Measurements from ENCODE around the gene ZNF827. TPM values are rescaled to one million over a fixed set of nuclear protein-coding genes. Genes with fewer than 3 reads are reported as not detected.

The ZNF827 gene
- total RNA-seq, 4 donors from 2014 or later = 9.3 to 39.4 (median 20.3) TPM

DNA sequence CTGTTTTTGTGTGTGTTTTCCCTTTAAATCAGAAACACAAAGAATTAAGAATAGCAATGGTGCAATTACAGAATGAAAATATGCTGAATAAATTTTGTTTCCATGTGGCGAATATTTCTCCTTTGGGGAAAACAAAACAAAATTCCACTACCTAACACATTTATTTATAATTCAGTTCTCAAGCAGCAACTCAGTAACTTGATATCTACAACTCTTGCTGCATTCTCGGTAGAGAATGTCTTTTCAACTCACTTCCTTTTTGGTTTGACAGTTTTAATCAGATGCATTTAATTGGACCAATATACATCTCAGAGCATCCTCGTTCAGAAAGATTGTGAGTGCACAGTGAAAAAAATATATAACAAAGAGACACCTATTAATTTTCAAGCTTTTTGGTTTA is 30.8 kb downstream of the ZNF827 start:
- Histone ChIP-seq H3K9me3 (no peaks in the 10 kb centered on the region), H3K27ac (no peak overlapping the region), H3K4me1 (peaks cover 0 to 33% (median 0%) of the 10 kb centered on the region in 3 donors), H3K27me3 (no peaks in the 10 kb centered on the region), H3K4me3 (no peak overlapping the region), H3K36me3 (peaks cover 0 to 1% of the 10 kb centered on the region in 2 donors)
- no peak for ATAC-seq
- no peak for TF ChIP-seq POLR2AphosphoS5 (IDR thresholded peaks at IDR 0.05)
- no peak for TF ChIP-seq EP300 (IDR thresholded peaks at IDR 0.05)
- TF ChIP-seq, protein P1, sequence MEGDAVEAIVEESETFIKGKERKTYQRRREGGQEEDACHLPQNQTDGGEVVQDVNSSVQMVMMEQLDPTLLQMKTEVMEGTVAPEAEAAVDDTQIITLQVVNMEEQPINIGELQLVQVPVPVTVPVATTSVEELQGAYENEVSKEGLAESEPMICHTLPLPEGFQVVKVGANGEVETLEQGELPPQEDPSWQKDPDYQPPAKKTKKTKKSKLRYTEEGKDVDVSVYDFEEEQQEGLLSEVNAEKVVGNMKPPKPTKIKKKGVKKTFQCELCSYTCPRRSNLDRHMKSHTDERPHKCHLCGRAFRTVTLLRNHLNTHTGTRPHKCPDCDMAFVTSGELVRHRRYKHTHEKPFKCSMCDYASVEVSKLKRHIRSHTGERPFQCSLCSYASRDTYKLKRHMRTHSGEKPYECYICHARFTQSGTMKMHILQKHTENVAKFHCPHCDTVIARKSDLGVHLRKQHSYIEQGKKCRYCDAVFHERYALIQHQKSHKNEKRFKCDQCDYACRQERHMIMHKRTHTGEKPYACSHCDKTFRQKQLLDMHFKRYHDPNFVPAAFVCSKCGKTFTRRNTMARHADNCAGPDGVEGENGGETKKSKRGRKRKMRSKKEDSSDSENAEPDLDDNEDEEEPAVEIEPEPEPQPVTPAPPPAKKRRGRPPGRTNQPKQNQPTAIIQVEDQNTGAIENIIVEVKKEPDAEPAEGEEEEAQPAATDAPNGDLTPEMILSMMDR (IDR thresholded peaks at IDR 0.05) = no peak
- TF ChIP-seq POLR2A (IDR thresholded peaks at IDR 0.05) = no peak
- WGBS, 2 donors (ENCODE audit: low coverage in 1 of 2) = 28 to 42% methylated on average over 3 of the region's 3 CpGs

DNA sequence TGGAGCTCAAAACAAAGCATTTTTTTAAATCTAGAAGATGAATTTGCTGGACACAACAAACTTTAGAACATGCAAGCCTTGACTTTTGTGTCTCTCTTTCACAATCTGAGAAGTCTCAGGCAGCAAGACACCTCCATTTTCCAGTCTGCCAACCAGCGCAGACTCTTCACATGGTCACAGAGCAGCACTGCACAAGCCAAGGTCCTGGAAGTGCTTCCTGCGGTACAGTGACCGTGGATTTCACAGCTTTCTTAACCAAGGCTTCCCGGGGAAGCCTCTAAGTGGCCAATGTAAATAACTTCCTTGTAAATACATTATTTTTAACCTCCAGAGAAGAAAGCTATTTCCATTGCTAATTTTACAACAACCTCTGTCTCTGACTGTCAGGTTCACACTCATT is 31.2 kb downstream of the ZNF827 start:
- no peak for ATAC-seq
- no peak for TF ChIP-seq POLR2A (IDR thresholded peaks at IDR 0.05)
- TF ChIP-seq, protein P1 (IDR thresholded peaks at IDR 0.05) = no peak
- no peak for TF ChIP-seq POLR2AphosphoS5 (IDR thresholded peaks at IDR 0.05)
- TF ChIP-seq EP300 (IDR thresholded peaks at IDR 0.05) = no peak
- no peak overlapping the region for H3K27ac ChIP-seq
- peaks cover 0 to 6% of the 10 kb centered on the region in 2 donors for H3K36me3 ChIP-seq
- no peak overlapping the region for H3K4me3 ChIP-seq
- WGBS, 2 donors (ENCODE audit: low coverage in 1 of 2) = 64 to 75% methylated on average over 3 to 4 of the region's 4 CpGs
- no peaks in the 10 kb centered on the region for H3K27me3 ChIP-seq
- H3K9me3 ChIP-seq = no peaks in the 10 kb centered on the region
- peaks cover 0 to 33% (median 0%) of the 10 kb centered on the region in 3 donors for H3K4me1 ChIP-seq

DNA sequence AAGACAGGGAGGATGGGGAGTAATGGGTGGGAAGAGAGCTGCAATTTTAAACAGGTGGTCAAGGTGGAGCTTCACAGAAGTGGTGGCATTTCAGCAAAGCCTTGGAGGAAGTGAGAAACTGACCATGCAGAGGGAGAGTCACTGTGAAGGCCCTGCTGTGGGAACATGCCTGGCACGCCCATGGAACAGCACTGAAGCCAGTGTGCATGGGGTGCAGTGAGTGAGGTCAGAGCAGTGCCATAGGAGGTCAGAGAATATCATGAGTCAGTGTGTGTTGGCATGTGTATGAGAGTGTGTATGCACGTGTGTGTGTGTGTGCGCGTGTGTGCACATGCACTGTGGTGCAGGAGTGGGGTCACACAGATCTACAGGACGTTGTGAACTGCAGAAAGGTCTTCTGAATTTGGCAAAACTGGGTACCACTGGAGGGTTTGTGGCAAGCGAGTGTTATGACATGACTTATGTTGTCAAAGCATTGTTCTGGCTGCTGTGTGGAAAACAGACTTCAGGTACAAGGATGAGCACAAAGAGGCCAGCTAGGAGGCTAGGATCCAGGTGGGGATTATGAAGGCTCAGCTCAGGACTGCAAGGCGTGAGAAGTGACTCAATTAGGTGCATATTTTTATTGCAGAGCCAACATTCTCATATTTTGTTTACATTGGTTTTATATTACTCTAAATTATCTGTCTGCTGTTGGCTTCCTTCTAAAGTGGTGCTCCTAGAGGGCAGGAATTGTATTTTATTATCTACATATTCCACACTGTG is 34.0 kb downstream of the ZNF827 start:
- no peak for TF ChIP-seq EP300 (IDR thresholded peaks at IDR 0.05)
- TF ChIP-seq POLR2A (IDR thresholded peaks at IDR 0.05) = no peak
- TF ChIP-seq, protein P1 (IDR thresholded peaks at IDR 0.05) = no peak
- no peak for TF ChIP-seq POLR2AphosphoS5 (IDR thresholded peaks at IDR 0.05)
- H3K27ac ChIP-seq = no peak overlapping the region
- H3K36me3 ChIP-seq = peaks cover 0 to 19% of the 10 kb centered on the region in 2 donors
- no peaks in the 10 kb centered on the region for H3K27me3 ChIP-seq
- ATAC-seq = no peak
- no peak overlapping the region for H3K4me3 ChIP-seq
- WGBS, 2 donors (ENCODE audit: low coverage in 1 of 2) = 92 to 100% methylated on average over 3 to 7 of the region's 7 CpGs
- no peaks in the 10 kb centered on the region for H3K9me3 ChIP-seq
- peaks cover 0 to 21% (median 0%) of the 10 kb centered on the region in 3 donors for H3K4me1 ChIP-seq

DNA sequence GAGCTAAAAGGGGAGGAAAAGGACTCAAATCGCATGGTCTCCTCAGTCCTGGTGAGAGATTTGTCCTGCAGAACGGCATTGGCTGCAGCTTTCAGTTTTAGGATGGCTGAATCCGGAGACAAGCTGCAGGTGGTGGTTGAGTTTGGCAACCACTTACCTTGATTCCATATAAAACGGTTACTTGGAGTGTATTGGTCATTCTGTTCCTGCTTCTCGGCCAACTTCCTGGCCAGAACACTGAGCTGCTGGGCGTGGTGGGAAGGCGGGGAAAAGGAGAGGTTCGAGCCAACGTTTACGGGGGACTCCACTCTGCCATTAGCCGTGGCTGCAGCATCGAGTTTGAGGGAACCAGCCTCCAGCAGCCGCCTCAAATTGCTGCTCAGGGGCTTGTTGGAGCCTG is 36.1 kb downstream of the ZNF827 start:
- TF ChIP-seq, protein P1 (IDR thresholded peaks at IDR 0.05) = no peak
- TF ChIP-seq EP300 (IDR thresholded peaks at IDR 0.05) (no peak), POLR2A (IDR thresholded peaks at IDR 0.05) (no peak), POLR2AphosphoS5 (IDR thresholded peaks at IDR 0.05) (no peak)
- Histone ChIP-seq H3K27me3 (no peaks in the 10 kb centered on the region), H3K9me3 (no peaks in the 10 kb centered on the region), H3K27ac (no peak overlapping the region), H3K36me3 (peaks cover 0 to 19% of the 10 kb centered on the region in 2 donors), H3K4me1 (peaks cover 0 to 7% (median 0%) of the 10 kb centered on the region in 3 donors), H3K4me3 (no peak overlapping the region)
- ATAC-seq = no peak
- 79 to 85% methylated on average over 6 to 11 of the region's 13 CpGs for WGBS, 2 donors (ENCODE audit: low coverage in 1 of 2)

Measured in gastroesophageal sphincter (tissue), 4 donors.